Bronchial epithelial cell (primary cell): ENCODE data around the gene FARS2. TPM values are rescaled to one million over a fixed set of nuclear protein-coding genes. Genes with fewer than 3 reads are reported as not detected.

Experiments used
- DNase-seq: peaks from one replicate; pipeline ENCODE4 v3.0.0-alpha.2; 2010; ENCODE audit warnings: low read depth
- FAIRE-seq: peaks from 2 replicates; lab custom pipeline; 2011; peaks lifted over from hg19 to GRCh38; lab: Jason Lieb, UNC
- H3K27me3 ChIP-seq: 2 replicates; pipeline ENCODE4 v1.5.1; 2011; ENCODE audit warnings: low read length; ENCODE audit not compliant: control insufficient read depth, insufficient read depth
- H3K36me3 ChIP-seq: 2 replicates; pipeline ENCODE4 v1.5.1; 2011; ENCODE audit warnings: low read length; ENCODE audit not compliant: control insufficient read depth, insufficient read depth
- H3K4me3 ChIP-seq: 2 replicates; pipeline ENCODE4 v1.5.1; 2011; ENCODE audit warnings: mild to moderate bottlenecking, low read depth, low read length, control low read depth
- total RNA-seq: library from RNA; depleted of rRNA; stranded (reverse); fragments of >200 nt; gene quantifications from 2 replicates; pipeline ENCODE4 v1.2.1, GENCODE V29; 2014
- TF ChIP-seq, protein P1 (sequence below): IDR thresholded peaks from 2 replicates; pipeline ENCODE4 v1.5.1; 2011; ENCODE audit warnings: mild to moderate bottlenecking, moderate library complexity, low read length, control low read depth, inconsistent platforms; ENCODE audit not compliant: insufficient read depth, severe bottlenecking

The FARS2 gene
- total RNA-seq, 1 donor from 2014 or later, result 27.4 TPM

DNA sequence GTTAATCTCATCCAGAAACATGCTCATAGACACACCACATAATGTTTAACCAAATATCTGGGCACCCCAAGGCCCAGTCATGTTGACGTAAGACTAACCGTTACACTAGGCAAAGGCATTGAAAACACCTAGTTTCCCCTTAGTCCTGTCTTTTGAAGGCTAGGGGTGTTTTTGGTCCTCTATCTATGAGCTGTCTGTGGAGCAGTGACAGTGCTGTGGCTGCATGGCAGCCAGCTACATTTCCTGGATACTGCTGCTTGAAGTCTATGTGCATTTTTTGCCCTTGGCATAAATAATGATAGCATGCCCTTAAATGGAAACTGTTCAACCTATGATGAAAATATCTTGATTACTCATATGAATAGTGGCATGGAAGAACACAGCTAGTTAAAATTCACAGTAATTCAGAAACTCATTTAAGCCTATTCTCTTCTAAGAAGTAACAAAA is 18.6 kb downstream of the FARS2 start:
- TF ChIP-seq, protein P1, sequence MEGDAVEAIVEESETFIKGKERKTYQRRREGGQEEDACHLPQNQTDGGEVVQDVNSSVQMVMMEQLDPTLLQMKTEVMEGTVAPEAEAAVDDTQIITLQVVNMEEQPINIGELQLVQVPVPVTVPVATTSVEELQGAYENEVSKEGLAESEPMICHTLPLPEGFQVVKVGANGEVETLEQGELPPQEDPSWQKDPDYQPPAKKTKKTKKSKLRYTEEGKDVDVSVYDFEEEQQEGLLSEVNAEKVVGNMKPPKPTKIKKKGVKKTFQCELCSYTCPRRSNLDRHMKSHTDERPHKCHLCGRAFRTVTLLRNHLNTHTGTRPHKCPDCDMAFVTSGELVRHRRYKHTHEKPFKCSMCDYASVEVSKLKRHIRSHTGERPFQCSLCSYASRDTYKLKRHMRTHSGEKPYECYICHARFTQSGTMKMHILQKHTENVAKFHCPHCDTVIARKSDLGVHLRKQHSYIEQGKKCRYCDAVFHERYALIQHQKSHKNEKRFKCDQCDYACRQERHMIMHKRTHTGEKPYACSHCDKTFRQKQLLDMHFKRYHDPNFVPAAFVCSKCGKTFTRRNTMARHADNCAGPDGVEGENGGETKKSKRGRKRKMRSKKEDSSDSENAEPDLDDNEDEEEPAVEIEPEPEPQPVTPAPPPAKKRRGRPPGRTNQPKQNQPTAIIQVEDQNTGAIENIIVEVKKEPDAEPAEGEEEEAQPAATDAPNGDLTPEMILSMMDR, result no peak
- no peak for FAIRE-seq
- H3K36me3 ChIP-seq, result no peaks in the 10 kb centered on the region
- H3K4me3 ChIP-seq, result no peak overlapping the region
- no peaks in the 10 kb centered on the region for H3K27me3 ChIP-seq
- peak; percentile 15 for DNase-seq

DNA sequence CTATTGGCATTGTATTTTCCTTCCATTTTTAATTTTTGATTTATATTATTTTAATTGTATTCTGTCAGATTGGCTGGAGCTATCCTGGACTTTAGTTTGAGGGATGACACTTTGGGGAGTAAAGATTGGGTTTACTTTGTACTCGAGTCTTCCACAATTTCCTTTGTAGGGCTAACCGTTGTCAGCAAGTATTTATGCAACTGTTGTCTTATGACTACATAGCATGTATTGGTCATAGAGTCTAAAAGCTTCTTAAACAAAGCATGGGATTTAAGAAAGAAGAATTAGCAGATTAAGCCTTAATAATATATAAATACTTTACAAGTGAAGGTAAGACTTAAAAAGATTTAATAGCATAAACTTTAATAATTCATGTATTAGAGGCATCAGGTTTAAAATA is 19.6 kb downstream of the FARS2 start:
- Histone ChIP-seq H3K36me3 (no peaks in the 10 kb centered on the region), H3K27me3 (no peaks in the 10 kb centered on the region), H3K4me3 (no peak overlapping the region)
- no peak for DNase-seq
- no peak for FAIRE-seq
- TF ChIP-seq, protein P1, result no peak

DNA sequence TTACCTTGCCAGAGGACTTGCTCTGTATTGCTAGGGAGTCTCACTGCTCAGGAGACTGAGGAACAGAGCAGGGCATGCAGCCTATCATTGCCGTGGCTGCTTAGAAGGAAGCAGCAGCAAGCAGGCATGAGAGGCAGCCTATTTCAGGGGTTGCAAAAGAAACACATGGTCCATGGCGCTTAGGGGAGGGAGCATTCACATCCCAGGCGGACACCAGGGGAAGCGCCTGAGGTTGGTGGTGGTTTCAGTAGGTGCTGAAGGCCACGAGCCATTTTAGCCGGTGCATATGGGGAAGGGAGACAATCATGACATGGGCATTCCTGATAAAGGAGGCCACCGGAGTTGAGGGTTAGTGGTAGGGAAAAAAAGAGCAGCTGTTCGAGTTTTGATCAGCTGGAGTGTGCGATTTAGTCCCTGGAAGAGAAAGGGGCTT is 20.9 kb downstream of the FARS2 start:
- Histone ChIP-seq H3K27me3 (no peaks in the 10 kb centered on the region), H3K36me3 (no peaks in the 10 kb centered on the region), H3K4me3 (no peak overlapping the region)
- no peak for DNase-seq
- TF ChIP-seq, protein P1, result no peak
- FAIRE-seq, result no peak

DNA sequence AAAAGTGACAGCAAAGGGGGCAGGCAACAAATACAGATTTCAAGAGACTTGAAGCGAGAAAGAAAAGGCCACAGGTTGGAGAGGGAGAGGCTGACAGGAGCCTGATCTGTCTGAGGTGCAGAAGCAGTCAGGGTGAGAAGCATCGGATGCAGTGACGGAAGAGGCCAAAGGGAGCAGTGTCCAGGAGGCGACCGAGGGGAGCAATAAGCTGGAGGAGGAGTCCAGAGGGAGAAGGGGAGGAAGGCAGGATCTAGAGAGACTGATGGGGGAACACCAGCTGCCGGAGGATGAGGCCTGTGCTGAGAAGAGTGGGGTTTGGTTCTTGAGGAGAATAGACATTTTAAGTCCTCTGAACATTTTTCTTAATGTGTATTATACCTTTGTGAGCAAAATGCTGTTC is 23.8 kb downstream of the FARS2 start:
- Histone ChIP-seq H3K4me3 (no peak overlapping the region), H3K36me3 (no peaks in the 10 kb centered on the region), H3K27me3 (no peaks in the 10 kb centered on the region)
- TF ChIP-seq, protein P1, result no peak
- no peak for DNase-seq
- no peak for FAIRE-seq

DNA sequence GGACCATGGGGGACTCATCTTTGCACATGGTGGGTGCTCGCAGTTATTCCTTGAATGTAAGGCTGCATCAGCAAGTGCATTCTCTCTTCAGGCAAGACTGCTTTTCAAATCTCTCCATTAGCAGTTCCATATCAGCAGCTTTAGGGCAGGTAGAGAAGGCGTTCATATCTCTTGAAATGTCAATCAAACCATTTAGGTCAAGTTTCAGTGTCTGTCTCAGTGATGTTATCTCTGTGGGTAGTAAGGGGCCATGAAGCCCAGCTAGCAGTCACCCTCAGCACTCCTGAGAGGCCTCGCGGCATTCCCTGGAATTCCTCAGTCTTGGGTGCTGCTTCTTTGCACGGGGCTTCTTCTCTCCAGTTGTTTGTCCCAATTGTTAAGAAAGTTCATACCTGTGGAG is 24.2 kb downstream of the FARS2 start:
- Histone ChIP-seq H3K27me3 (no peaks in the 10 kb centered on the region), H3K36me3 (no peaks in the 10 kb centered on the region), H3K4me3 (no peak overlapping the region)
- DNase-seq, result no peak
- TF ChIP-seq, protein P1, result no peak
- FAIRE-seq, result no peak

DNA sequence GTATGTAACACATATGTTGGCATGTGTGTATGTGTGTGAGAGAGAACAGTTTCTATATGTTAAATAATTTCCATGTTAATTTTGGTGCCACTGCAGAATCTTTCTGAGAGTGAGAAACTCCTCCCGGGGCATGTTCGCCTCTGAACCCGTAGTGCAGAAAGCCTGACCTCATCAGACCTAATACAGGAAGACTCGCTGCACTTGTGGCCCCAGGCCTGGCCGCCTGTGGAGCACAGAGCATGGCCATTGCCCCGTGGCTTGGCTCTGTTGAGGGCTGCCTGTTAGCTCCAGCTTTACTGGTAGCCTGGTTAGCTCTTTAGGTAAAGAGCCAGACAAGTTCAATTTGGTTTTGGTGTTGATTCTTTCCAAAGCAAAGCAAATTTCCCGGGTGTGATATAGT is 25.5 kb downstream of the FARS2 start:
- no peaks in the 10 kb centered on the region for H3K36me3 ChIP-seq
- FAIRE-seq, result no peak
- TF ChIP-seq, protein P1, result no peak

More for the DNA sequence above, 25.5 kb downstream of the FARS2 start:
- H3K27me3 ChIP-seq, result no peaks in the 10 kb centered on the region
- no peak for DNase-seq
- H3K4me3 ChIP-seq, result no peak overlapping the region
